Measurements from ENCODE around the gene DOP1A. TPM values are rescaled to one million over a fixed set of nuclear protein-coding genes. Genes with fewer than 3 reads are reported as not detected.
A peak's percentile ranks its signal among the peaks of the same experiment; 100 is the strongest.
"Not testable (repeated sequence)": the region's sequence is repeated elsewhere in the genome, so short reads cannot be mapped to it uniquely, and the experiment has no call there.

DOP1A gene
- total RNA-seq, 1 donor from 2014 or later = 36.9 TPM

DNA sequence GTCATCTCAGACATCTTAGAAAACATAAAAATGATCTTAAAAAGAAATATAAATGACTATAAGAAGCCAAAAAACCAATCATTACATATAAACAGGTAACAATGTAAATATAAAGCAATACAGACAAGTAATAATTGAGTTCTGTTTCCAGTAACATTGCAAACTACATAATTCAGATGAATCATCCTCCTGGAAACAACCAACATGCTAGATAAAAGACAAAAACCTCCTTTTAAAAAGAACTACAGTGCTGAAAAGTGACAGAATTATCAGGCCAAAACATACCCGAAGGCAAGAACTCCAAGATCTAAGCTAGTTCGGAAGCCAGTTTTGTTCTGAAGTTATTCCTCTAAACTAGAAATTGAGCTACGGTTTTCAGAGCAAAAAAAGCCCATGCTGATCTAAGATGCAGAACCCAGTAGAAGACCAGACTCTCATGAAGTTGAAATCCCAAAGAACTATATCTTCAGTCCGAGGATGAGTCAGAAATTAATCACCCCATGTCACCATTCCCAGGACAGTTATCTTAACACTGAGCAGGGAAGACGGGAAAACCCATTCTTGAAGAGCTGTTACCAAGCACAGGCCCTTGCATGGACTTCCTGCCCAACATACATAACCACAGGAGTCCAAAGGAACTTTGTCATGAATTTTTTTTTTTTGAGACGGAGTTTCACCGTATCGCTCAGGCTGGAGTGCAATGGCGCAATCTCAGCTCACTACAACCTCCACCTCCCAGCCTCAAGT, 115.8 kb downstream of the DOP1A start:
- no peak for DNase-seq (ENCODE audit: low spot score in 2 of 2, unreplicated experiment in 2 of 2)
- no peaks in the 10 kb centered on the region for H3K4me1 Mint-ChIP-seq
- H3K9me3 Mint-ChIP-seq = no peaks in the 10 kb centered on the region
- H3K4me3 Mint-ChIP-seq = no peak overlapping the region
- H3K27me3 Mint-ChIP-seq (ENCODE audit: low read depth) = no peaks in the 10 kb centered on the region
- TF ChIP-seq, protein P1, sequence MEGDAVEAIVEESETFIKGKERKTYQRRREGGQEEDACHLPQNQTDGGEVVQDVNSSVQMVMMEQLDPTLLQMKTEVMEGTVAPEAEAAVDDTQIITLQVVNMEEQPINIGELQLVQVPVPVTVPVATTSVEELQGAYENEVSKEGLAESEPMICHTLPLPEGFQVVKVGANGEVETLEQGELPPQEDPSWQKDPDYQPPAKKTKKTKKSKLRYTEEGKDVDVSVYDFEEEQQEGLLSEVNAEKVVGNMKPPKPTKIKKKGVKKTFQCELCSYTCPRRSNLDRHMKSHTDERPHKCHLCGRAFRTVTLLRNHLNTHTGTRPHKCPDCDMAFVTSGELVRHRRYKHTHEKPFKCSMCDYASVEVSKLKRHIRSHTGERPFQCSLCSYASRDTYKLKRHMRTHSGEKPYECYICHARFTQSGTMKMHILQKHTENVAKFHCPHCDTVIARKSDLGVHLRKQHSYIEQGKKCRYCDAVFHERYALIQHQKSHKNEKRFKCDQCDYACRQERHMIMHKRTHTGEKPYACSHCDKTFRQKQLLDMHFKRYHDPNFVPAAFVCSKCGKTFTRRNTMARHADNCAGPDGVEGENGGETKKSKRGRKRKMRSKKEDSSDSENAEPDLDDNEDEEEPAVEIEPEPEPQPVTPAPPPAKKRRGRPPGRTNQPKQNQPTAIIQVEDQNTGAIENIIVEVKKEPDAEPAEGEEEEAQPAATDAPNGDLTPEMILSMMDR (IDR thresholded peaks at IDR 0.05; ENCODE audit: unreplicated experiment) = no peak
- H3K27ac Mint-ChIP-seq = peak overlapping the region; percentile 40
- peaks cover 42% of the 10 kb centered on the region for H3K36me3 Mint-ChIP-seq

DNA sequence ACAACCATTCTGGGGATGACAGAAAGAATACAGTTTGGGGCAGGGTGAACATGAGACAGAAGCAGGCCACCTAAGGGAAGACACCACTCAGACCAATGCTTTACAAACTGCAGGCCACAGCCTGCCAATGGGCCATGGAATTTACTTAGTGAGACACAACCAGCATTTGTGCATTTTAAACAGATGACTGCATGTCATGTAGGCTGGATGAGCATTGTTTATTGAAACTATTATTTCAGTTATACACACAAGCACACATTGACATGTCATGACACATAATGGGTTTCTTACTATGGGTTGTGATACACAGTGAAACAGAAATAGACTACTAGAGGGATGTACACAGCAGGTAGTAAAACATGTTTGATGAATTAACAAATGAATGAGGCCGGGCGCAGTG, 117.6 kb downstream of the DOP1A start:
- H3K4me3 Mint-ChIP-seq = no peak overlapping the region

DNA sequence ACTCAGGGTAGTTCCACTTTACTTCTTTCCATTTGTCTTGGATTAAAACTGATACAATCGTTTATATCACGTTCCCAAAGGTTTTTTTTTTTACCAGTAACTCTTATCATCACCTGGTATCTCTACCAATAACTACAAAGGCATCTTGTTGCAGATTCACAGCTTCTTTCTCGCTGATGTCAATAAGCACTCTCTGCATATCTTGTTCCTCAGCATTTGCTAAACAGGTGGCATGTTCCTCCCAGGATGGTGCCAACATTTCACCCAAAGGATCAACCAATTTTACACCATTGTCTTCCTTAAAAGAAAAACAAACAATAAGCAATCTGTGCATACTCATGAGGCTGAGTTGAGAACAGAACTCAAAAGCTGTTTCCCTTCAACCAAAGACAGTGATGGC, 121.0 kb downstream of the DOP1A start:
- no peak overlapping the region for H3K27ac Mint-ChIP-seq
- H3K36me3 Mint-ChIP-seq = peaks cover 32% of the 10 kb centered on the region
- no peaks in the 10 kb centered on the region for H3K27me3 Mint-ChIP-seq (ENCODE audit: low read depth)
- DNase-seq (ENCODE audit: low spot score in 2 of 2, unreplicated experiment in 2 of 2) = no peak
- no peaks in the 10 kb centered on the region for H3K9me3 Mint-ChIP-seq
- TF ChIP-seq, protein P1 (IDR thresholded peaks at IDR 0.05; ENCODE audit: unreplicated experiment) = no peak
- H3K4me3 Mint-ChIP-seq = no peak overlapping the region
- H3K4me1 Mint-ChIP-seq = peaks cover 18% of the 10 kb centered on the region

More for the DNA sequence above, 117.6 kb downstream of the DOP1A start:
- Mint-ChIP-seq H3K4me1 (no peaks in the 10 kb centered on the region), H3K27ac (no peak overlapping the region), H3K27me3 (ENCODE audit: low read depth) (no peaks in the 10 kb centered on the region), H3K9me3 (no peaks in the 10 kb centered on the region), H3K36me3 (peaks cover 43% of the 10 kb centered on the region)
- TF ChIP-seq, protein P1 (IDR thresholded peaks at IDR 0.05; ENCODE audit: unreplicated experiment) = no peak
- no peak for DNase-seq (ENCODE audit: low spot score in 2 of 2, unreplicated experiment in 2 of 2)

DNA sequence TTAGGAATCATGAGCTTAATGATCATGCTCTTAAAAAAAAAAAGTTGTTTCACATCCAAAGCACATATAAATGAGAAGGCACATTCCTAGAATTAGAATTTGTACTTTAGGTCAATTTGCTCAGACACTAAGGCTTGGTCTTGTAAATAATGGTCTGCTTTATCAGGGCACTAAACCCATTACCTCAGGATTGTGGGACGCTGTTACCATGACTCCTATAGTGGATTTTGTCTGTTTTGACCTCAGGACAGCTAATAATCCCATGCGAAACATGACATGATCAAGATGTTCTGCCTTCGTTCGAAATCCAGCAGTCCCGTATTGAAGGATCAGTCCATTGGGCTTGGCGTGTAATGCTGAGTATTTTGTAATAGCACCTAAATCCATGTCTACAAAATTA, 123.2 kb downstream of the DOP1A start:
- Mint-ChIP-seq H3K27ac (no peak overlapping the region), H3K36me3 (peaks cover 19% of the 10 kb centered on the region), H3K4me1 (peaks cover 30% of the 10 kb centered on the region), H3K27me3 (ENCODE audit: low read depth) (no peaks in the 10 kb centered on the region), H3K9me3 (no peaks in the 10 kb centered on the region), H3K4me3 (peak overlapping the region; percentile 99)
- TF ChIP-seq, protein P1 (IDR thresholded peaks at IDR 0.05; ENCODE audit: unreplicated experiment) = no peak
- DNase-seq (ENCODE audit: low spot score in 2 of 2, unreplicated experiment in 2 of 2) = no peak

DNA sequence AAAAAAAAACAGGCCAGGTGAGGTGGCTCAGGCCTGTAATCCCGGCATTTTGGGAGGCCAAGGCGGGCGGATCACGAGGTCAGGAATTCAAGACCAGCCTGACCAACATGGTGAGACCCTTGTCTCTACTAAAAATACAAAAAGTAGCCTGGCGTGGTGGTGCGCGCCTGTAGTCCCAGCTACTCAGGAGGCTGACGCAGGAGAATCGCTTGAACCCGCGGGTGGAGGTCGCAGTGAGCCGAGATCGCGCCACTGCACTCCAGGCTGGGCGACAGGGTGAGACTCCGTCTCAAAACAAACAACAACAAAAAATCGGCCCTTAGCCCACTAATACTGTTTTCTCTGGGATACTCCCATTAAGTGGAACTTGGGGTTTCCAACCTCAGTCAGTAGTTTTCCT, 124.5 kb downstream of the DOP1A start:
- H3K27ac Mint-ChIP-seq; H3K9me3 Mint-ChIP-seq; H3K27me3 Mint-ChIP-seq (ENCODE audit: low read depth); DNase-seq (ENCODE audit: low spot score in 2 of 2, unreplicated experiment in 2 of 2): not testable (repeated sequence)
- Mint-ChIP-seq H3K36me3 (peaks cover 15% of the 10 kb centered on the region), H3K4me3 (peak overlapping the region; percentile 99), H3K4me1 (peaks cover 30% of the 10 kb centered on the region)

DNA sequence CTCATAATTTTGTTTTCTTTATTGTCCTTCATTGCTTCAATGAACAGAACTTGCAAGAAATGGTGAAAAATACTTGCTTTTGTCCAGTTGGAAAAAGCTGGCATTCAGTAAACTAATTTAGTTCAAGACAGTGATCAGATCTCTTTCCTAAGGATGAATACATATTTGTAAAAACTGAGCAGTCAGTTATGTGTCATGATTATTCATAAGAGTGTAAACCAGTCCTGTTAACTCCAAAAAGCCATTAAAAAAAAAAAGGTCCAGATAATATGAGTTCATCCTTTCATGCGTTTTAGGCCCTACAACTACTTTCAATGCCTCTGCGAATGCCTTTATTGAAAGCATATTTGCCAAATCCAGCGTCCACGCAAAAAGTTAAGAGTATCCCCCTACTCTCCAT, 125.0 kb downstream of the DOP1A start:
- H3K9me3 Mint-ChIP-seq = no peaks in the 10 kb centered on the region

More for the DNA sequence above, 125.0 kb downstream of the DOP1A start:
- TF ChIP-seq, protein P1 (IDR thresholded peaks at IDR 0.05; ENCODE audit: unreplicated experiment) = no peak
- peak overlapping the region; percentile 99 for H3K4me3 Mint-ChIP-seq
- peaks cover 19% of the 10 kb centered on the region for H3K36me3 Mint-ChIP-seq
- peak overlapping the region; percentile 99 for H3K27ac Mint-ChIP-seq
- no peak for DNase-seq (ENCODE audit: low spot score in 2 of 2, unreplicated experiment in 2 of 2)
- no peaks in the 10 kb centered on the region for H3K27me3 Mint-ChIP-seq (ENCODE audit: low read depth)
- H3K4me1 Mint-ChIP-seq = peaks cover 30% of the 10 kb centered on the region

Measured in mesothelial cell of epicardium (in vitro differentiated cells).